ENCODE data around the gene BAD. TPM values are rescaled to one million over a fixed set of nuclear protein-coding genes. Genes with fewer than 3 reads are reported as not detected.

Gene BAD
- polyA plus RNA-seq, 1 donor (not counting 4 experiments of a cell fraction or from before 2014, with no cell fraction given) = 58.3 TPM

GRCh38 chr11:64263021-64263946, 21.2 kb downstream of the BAD start:
- FAIRE-seq = no peak

GRCh38 chr11:64262271-64263002, 22.0 kb downstream of the BAD start:
- no peak for TF ChIP-seq CTCF (optimal IDR thresholded peaks at IDR 0.05 in 1 of 3, IDR thresholded peaks at IDR 0.05 in 1 of 3, conservative IDR thresholded peaks at IDR 0.05 in 1 of 3; ENCODE audit: extremely low read depth in 1 of 3, insufficient read depth in 2 of 3, low read length in 3 of 3)
- no peak for TF ChIP-seq EZH2 (IDR thresholded peaks at IDR 0.05; ENCODE audit: low read length)
- H3K9me1 ChIP-seq (ENCODE audit: control insufficient read depth, extremely low read depth, insufficient read depth, low read length) = peaks cover 2% of the 10 kb centered on the region
- H2AFZ ChIP-seq (ENCODE audit: control insufficient read depth, low read length) = no peak overlapping the region
- H3K4me3 ChIP-seq (ENCODE audit: control insufficient read depth in 2 of 3, extremely low read depth in 1 of 3, insufficient read depth in 2 of 3, low read depth in 1 of 3, low read length in 3 of 3) = no peak overlapping the region
- no peaks in the 10 kb centered on the region for H4K20me1 ChIP-seq (ENCODE audit: control insufficient read depth, extremely low read depth, insufficient read depth, low read length)
- H3K27me3 ChIP-seq (ENCODE audit: control insufficient read depth, extremely low read depth, insufficient read depth, low read length) = no peaks in the 10 kb centered on the region
- dilution Hi-C loops (cut with MboI; ENCODE audit: extremely low pct_ligation_motif_present, low sequenced_read_pairs) = no loop called here
- FAIRE-seq (no peak), DNase-seq (ENCODE audit: low read depth, low spot score) (no peak)
- H3K27ac ChIP-seq (ENCODE audit: control insufficient read depth, insufficient read depth, low read length) = no peak overlapping the region
- no peak overlapping the region for H3K9ac ChIP-seq (ENCODE audit: control insufficient read depth, extremely low read depth, insufficient read depth, low read length)
- peaks cover 49 to 73% of the 10 kb centered on the region in 2 experiments for H3K36me3 ChIP-seq (ENCODE audit: control insufficient read depth in 2 of 2, extremely low read depth in 1 of 2, insufficient read depth in 2 of 2, low read length in 2 of 2)
- peaks cover 26% of the 10 kb centered on the region for H3K4me1 ChIP-seq (ENCODE audit: control insufficient read depth, extremely low read depth, insufficient read depth, low read length)
- H3K79me2 ChIP-seq (ENCODE audit: control insufficient read depth, insufficient read depth, low read length) = peaks cover 10% of the 10 kb centered on the region
- H3K9me3 ChIP-seq (ENCODE audit: control insufficient read depth, low read depth, low read length) = no peaks in the 10 kb centered on the region
- no peak overlapping the region for H3K4me2 ChIP-seq (ENCODE audit: control insufficient read depth, extremely low read depth, insufficient read depth, low read depth, low read length)

More at GRCh38 chr11:64263021-64263946, 21.2 kb downstream of the BAD start:
- Histone ChIP-seq H3K4me1 (ENCODE audit: control insufficient read depth, extremely low read depth, insufficient read depth, low read length) (peaks cover 34% of the 10 kb centered on the region), H3K9ac (ENCODE audit: control insufficient read depth, extremely low read depth, insufficient read depth, low read length) (no peak overlapping the region), H2AFZ (ENCODE audit: control insufficient read depth, low read length) (no peak overlapping the region), H3K9me1 (ENCODE audit: control insufficient read depth, extremely low read depth, insufficient read depth, low read length) (peaks cover 2% of the 10 kb centered on the region), H4K20me1 (ENCODE audit: control insufficient read depth, extremely low read depth, insufficient read depth, low read length) (no peaks in the 10 kb centered on the region), H3K79me2 (ENCODE audit: control insufficient read depth, insufficient read depth, low read length) (peaks cover 9% of the 10 kb centered on the region), H3K4me2 (ENCODE audit: control insufficient read depth, extremely low read depth, insufficient read depth, low read depth, low read length) (no peak overlapping the region), H3K36me3 (ENCODE audit: control insufficient read depth in 2 of 2, extremely low read depth in 1 of 2, insufficient read depth in 2 of 2, low read length in 2 of 2) (peaks cover 48 to 75% of the 10 kb centered on the region in 2 experiments), H3K27ac (ENCODE audit: control insufficient read depth, insufficient read depth, low read length) (no peak overlapping the region), H3K9me3 (ENCODE audit: control insufficient read depth, low read depth, low read length) (no peaks in the 10 kb centered on the region), H3K4me3 (ENCODE audit: control insufficient read depth in 2 of 3, extremely low read depth in 1 of 3, insufficient read depth in 2 of 3, low read depth in 1 of 3, low read length in 3 of 3) (no peak overlapping the region), H3K27me3 (ENCODE audit: control insufficient read depth, extremely low read depth, insufficient read depth, low read length) (no peaks in the 10 kb centered on the region)
- DNase-seq (ENCODE audit: low read depth, low spot score) = no peak
- TF ChIP-seq CTCF (optimal IDR thresholded peaks at IDR 0.05 in 1 of 3, IDR thresholded peaks at IDR 0.05 in 1 of 3, conservative IDR thresholded peaks at IDR 0.05 in 1 of 3; ENCODE audit: extremely low read depth in 1 of 3, insufficient read depth in 2 of 3, low read length in 3 of 3) (no peak), EZH2 (IDR thresholded peaks at IDR 0.05; ENCODE audit: low read length) (no peak)
- dilution Hi-C loops (cut with MboI; ENCODE audit: extremely low pct_ligation_motif_present, low sequenced_read_pairs) = no loop called here

Data from keratinocyte (primary cell).